Central memory CD4-positive, alpha-beta T cell (primary cell): ENCODE measurements around the gene DGKQ.
A peak's percentile ranks its signal among the peaks of the same experiment; 100 is the strongest.

Experiments
- DNase-seq: peaks from one replicate; pipeline ENCODE4 v3.0.0; 2022

DGKQ gene

DNA sequence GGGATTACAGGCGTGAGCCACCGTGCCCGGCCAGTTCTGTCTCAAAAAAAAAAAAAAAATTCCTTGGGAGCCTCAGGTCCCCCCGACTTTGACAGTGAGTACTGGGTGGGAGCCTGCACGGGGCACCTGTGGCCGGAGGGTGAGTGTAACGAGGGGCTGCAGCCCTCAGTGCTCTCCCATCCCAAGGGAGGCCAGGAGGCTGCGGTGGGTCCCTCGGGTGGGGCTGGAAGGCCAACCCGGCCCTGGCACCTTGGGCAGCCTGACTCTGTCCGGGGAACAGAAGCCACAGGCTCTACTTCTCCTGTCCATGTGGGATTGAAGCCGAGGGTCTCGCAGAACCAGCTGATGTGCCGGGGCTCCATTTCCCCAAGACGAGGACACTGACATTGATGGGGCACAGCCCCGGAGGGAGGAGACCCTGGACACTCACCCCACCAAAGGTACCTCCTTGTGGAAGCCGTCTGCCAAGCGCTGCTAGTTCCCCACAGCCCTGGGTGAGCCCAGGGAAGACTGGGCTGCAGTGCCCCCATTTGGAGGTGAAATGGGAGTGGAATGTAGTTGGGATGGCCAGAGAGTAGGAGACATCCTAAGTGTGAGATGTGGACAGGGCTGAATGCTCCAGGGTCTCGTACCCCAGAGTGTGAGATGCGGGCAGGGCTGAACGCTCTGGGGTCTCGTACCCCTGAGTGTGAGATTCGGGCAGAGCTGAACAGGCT, 22.1 kb upstream of the DGKQ start:
- no peak for DNase-seq

DNA sequence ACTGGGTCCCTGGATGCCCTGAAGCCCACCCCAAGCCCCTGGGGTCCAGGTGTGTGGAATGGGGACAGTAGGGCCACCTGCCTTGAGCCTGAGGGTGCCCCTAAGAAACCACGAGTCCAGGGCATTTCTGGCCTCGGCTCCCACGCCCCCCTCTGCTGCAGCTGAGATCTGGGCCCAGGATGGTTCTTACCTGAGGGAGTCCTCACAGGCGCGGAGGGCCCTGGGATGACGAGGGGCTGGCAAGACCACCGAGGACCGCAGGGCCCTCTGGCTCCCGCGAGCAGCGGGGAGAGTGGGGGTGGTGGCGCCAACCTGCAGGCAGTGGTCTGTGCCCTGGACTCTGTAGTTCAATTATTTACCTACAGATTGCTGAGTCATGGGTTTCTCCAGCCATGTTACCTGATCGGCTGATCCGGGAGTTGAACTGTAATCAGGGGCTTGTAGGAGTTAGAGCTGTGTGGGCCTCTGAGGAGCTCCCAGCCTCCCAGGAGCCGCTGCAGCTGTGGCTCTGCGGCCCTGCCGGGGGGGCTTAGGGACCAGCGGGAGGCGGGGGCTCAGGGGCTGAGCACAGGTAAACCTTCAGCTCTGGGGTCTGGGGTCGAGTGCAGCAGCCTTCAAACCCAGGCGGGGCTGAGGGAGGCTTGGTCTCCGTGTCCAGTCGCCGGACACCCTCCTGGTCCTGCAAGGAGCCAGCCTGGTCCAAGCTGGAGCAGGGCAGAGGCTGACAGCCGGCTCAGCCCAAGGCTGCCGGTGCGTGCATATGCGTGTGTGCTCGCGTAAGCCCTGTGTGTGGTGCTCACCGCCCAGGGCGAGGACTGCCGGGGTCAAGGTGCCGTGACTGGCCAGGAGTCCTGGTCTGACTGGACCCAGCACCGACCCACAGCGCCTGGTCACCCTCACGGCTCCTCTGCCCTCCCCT, 20.0 kb upstream of the DGKQ start, which contains the start of gene SLC26A1:
TSS of gene SLC26A1 (minus strand) at position 294 of the 919 bp plus-strand sequence. CDS start 1,701 bp downstream, outside the sequence.
- DNase-seq: no peak

DNA sequence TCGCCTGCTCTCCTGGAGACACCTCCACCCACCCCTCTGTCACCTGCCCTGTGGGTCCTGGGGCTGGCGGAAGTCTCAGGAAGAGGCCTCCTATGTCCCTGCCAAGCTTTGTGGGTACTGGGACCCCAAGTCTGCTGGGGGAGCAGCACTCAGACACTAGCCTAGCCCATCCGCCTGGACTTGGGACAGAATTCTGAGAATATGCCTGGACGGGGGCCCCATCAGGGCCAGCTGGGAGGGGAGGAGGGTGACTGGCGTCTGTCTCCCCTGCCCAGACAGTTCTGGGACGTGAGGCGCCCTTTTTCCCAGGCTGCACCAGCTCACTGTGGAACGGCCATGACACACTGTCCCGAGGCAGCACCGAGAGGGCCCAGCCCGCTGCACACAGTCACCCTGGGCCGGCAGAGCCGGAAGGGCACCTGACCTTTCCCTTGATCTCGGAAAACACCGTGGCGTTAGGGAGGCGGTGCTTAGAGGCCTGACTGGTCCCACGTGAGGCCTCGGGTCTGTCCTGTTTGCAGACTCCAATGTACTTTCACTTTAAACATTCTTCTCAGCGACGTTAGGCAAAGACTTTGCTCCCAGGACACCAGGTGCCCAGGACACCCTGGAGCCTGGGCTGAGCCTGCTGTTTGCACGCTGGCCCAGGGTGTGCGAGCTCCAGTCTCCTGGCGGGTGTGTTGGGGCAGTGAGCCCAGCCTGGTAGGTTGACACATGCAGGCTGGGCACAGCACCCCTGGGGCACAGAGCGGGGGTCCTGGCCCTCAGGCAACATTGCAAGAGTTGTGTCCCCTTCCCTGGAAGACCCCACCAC, 19.1 kb upstream of the DGKQ start:
- DNase-seq: no peak

DNA sequence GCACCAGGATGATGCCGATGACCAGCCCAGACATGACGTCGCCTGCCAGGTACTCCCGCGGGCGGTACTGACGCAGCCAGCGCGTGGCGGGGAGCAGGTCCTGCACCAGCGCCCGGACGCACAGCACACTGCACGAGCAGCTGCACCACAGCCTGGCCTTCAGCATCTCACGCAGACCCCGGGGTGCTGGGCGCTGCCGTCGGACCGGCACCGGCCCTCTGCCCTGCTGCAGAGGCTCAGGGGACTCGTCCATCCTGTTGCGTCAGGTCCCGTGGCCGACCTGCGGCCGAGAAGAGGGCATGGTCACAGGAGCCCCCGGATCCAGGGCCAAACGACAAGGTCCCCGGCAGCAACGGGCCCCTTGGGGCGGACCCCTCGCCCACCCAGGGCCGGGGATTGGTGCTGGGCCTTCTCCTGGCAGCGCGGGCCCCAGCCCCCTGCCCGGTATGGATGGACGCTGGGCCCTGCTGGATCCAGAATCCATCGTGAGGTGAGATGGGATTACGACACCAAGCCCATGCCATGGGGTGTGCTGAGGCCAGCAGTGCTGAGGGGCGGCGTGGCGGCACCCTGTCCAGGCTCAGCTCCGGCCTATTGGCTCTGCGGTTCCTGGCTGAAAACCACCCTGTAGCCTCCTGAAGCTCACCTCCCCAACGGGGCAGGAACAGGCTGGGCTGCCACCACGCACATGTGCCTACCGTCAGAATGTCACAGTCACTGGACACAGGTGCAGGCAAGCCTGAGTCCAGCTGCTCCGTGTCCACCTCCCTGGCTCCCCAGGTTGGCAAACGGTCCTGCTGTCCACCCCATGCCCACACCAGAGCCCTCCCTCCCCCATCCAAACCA, 18.3 kb upstream of the DGKQ start:
- DNase-seq: no peak

DNA sequence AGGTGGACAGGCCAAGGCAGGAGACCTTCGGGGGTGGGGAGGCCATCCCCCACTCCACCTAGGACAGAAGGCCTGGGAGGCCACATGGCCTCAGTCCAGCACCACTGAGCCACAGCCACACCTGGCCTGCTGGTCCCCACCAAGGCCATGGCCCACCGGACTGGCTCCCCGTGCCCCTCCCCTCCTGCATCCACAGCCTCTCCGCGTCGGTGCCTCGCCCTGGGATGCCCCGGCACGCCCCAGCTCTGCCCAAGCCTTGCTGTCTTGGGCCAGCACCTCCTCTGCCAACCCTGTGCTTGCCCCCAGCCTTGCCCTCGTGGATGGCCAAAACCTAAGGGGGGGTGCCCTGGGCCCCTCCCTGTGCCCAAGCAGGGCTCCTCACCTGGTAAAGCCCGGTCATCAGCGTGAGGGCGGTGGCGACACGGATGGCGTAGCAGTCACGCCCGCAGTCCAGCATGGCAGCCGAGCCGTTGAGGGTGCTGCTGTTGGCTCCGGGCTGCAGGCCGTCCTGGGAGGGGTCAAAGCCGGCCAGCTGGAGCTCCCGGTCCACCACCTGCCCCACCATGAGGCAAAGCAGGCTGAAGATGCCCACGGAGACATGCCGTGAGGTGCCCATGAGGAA, 17.5 kb upstream of the DGKQ start:
- DNase-seq: no peak

DNA sequence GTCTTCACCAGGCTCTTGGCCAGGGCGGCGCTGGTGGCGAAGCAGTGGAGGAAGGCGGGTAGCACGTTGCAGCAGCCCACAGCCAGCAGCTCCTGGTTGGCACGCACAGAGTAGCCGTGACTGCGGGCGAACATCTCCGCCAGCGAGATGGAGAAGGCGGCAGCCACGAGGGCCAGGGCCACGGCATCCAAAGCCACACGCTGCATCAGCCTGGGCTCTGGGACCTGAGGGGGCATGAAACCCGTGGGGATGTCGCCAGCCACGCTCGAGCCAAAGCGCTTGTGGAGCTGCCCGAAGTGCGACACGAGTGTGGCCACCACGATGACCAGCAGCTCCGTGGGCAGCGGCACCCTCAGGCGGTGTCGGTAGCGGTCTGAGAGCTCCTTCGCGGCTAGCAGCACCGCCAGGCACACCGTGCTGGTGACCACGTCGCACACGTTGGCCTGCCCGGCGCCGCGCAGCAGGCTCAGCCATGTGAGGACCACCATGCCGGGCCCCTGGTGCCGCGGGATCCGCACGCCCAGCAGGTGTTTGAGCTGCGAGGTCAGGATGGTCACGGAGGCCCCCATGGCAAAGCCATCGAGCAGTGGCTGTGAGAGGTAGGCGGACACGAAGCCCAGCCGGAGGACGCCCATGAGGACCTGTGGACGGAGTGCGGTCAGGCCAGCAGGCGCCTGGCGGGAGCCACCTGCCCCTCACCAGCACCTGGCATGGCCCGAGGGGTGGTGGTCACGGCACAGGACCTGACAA, 16.5 kb upstream of the DGKQ start:
- DNase-seq: no peak

DNA sequence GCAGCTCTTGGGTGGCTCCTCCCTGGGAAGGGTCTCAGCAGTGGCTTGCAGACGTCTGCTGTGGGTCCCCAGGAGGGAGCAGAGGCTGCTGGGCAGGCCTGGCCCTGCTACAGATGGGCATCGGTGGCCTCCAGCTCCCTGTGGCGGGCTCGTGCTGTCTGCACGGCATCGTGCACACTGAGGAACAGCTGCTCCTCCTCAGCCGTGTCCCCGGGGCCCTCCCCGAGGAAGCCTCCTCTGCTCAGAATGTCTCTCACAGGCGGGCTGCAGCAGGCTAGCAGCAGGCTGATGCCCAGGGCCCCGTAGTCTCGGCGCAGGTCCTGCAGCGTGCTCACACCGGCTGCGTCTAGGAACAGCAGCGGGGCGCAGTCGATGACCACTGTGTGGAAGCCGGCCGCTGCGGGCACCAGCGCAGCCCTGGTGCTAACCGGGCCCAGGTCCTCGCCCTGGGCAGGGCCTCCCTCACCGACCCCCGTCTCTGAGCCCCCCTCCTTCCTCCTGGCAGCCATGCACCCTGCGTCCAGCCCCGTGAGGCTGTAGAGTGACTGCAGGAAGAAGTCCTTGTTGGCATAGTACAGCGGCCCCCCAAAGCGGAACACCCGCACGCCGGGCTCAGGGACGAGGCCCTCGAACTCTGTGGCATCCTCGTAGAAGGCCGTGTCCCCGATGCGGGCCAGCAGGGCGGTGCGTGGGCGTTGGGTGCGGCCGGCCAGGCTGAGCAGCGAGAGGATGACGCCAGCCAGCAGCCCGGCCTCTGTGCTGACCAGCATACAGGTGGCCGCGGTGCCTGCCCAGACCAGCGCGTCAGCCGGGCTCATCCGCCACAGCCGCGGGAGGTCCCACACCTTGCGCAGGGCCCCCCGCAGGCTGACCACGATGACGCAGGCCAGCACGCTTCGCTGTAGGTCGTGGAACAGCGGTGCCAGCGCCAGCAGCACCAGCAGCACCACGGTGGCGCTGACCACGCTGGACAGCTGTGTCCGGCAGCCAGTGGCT, 15.7 kb upstream of the DGKQ start:
- DNase-seq: no peak

DNA sequence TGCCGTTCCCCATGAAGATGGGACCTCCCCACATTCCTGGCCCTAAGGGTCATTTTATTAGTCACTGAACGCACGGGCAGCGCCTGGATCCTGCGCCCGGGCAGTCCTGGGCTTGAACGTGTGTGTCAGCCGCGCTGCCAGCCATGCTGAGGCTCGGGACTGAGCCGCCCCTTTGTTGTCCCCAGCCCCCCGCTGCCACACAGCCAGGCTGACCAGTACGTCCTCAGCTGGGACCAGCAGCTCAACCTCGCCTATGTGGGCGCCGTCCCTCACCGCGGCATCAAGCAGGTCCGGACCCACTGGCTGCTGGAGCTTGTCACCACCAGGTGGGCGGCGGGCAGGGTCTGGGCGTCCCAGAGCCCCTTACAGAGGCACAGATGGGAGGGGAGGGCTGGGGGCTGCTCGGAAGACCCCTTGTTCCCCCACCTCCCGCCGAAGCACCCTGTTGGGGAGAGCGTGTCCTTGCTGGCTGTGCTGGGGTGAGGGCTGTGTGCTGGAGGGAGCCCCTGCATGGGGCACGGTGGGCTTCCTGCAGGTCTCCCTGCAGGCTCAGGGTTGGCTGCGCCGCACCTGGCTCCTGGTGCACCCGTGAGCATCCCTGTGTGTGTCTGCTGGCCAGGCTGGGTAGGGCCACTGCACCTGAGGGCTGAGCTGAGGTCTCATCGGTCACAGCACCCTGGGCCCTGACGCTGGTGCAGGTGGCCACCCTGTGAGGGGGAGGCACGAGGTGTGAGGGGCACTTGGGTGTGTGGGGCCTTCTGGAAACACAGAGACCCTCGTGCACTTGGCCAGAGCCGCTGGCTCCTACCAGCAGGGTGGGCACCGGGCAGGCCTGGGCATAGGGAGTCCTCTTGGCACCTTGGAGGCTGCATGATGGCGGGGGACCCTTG, 14.5 kb upstream of the DGKQ start:
- DNase-seq: no peak

DNA sequence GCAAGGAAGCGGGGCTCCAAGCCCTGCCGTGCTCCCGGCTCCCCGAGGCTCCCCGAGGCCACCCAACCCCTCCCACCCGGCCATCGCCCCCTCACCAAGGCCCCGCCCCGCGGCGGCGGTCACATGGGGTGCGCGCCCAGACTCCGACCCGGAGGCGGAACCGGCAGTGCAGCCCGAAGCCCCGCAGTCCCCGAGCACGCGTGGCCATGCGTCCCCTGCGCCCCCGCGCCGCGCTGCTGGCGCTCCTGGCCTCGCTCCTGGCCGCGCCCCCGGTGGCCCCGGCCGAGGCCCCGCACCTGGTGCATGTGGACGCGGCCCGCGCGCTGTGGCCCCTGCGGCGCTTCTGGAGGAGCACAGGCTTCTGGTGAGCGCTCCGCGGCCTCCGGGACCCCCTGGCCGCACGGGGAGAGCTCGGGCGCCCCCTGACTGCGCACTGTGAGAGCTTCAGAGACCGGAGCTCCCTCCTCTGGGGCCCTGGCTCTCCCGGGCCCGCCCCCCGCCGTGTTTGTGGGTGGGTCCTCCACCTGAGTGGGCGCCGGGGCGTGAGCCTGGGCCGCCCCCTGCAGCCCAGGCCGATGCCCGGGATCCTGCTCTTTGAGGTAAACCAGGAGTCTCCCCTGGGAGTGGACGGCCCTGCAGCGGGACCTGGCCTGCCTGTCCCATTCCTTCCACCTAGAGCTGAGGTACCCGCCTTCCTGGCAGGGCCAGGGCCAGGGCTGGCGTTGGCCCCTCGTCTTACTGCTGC, 13.7 kb upstream of the DGKQ start, which contains the start of gene IDUA:
TSS of gene IDUA (plus strand) at position 166 of the 745 bp plus-strand sequence. CDS start at position 207, 41 bp downstream.
- DNase-seq: peak; percentile 77

DNA sequence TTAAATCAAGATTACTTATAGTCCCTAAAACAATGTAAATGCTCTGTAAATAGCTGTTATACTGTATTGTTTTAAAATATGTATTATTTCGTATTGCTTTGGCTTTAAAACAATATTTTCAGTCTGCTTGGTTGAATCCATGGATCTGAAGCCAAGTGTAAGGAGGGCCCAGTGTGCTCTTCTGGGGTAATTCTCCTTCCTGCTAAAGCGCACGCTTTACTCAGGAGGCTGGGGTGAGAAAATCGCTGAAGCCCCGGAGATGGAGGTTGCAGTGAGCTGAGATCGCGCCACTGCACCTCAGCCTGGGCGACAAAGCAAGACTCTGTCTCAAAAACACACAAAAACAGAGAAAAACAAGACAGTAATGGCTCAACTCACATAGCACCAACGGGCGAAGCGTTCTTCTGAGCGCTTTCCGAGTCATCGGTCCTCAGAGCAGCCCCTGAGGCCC, 13.1 kb upstream of the DGKQ start:
- DNase-seq: no peak

DNA sequence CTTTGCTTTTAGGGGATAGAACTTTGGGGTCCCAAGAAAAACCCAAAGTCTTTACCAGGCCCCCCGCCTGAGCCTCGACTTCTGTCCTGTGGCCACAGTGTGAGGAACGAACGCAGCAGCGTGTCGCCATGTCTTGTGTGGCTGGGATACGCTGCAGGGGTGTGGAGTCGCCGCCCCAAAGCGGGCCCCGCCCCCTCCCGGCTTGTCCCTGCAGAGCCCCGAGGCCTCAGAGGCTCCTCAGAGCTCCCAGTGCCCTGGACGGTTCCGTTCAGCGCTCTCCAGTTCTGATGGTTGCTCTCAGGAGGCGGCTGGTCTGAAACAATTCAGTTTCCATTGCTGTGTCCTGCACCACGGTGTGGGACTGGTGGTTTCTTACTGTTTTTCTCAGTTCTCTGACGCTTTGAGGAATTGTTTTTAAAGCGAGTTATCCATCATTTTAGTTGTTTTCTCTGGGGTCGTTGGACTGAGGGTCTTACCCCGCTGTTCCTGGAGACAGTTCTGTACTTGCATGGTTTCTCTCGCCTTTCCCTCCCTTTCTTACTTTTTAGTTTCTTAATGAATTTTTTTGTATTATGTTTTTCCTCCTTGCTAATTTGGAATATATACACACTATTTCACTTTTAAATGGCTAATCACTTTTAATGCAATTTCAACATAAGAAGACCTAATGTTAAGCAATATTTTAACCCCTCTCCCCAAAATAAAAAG, 11.9 kb upstream of the DGKQ start:
- DNase-seq: peak; percentile 55

DNA sequence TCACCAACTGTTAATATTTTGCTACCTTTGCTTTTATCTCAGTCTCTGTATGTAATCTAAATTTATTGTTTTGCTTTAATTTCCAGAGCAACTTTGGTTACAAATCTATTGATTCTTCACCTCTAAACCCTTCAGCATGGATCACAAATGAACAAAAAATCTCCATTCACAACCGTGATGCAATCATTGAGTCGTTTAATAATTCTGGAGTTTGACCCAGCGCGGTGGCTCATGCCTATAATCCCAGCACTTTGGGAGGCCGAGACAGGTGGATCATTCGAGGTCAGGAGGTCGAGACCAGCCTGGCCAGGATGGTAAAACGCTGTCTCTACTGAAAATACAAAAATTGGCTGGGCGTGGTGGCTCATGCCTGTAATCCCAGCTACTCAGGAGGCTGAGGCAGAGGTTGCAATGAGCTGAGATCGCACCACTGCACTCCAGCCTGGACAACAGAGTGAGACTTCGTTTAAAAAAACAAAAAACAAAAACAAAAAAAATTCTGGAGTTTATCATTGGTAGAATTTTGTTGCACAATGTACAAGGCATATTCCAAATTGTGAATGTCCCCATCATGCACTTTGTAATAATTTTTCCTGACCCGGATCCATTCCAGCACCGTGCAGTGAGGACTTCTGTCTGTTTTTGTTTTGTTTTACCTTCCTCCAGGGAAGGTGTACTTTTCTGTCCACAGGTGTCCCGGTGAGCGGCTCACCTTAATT, 11.1 kb upstream of the DGKQ start:
- no peak for DNase-seq

DNA sequence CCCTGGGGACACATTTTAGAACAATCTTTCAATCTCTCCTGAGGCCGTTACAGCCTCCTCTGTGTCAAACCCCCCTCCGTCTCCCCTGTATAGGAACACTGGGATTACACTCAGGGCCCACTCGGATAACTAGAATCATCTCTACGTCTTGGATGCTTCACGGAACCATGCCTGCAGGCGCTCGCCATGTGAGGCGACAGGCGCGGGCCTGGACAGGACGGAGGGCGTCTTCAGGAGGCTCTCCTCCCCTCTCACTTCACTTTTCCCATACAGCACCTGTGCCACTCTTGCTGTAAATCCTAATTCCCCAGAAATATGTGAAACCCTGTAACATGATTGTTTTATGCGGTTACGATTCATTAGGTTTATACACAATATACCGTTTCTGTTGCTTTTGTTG, 9.4 kb upstream of the DGKQ start:
- DNase-seq: no peak

DNA sequence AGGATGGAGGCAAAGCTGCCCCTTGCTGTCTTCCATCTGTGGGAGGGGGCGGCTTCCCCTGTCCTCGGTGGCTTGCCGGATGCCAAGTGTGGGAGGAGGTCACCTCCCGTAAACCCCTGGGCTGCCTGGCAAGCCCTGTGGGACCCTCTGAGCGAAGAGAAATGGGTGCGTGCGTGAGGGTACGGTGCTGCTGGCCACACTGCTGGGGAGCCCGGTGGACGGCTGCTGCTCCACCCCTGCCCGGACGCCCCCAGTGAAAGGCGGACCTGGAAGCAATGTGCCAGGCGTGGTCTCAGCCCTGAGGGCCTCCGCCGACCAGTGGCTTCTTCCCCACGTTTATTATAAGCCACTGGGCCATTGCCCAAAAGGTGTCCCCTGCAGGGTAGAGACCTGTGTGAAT, 8.9 kb upstream of the DGKQ start:
- no peak for DNase-seq

DNA sequence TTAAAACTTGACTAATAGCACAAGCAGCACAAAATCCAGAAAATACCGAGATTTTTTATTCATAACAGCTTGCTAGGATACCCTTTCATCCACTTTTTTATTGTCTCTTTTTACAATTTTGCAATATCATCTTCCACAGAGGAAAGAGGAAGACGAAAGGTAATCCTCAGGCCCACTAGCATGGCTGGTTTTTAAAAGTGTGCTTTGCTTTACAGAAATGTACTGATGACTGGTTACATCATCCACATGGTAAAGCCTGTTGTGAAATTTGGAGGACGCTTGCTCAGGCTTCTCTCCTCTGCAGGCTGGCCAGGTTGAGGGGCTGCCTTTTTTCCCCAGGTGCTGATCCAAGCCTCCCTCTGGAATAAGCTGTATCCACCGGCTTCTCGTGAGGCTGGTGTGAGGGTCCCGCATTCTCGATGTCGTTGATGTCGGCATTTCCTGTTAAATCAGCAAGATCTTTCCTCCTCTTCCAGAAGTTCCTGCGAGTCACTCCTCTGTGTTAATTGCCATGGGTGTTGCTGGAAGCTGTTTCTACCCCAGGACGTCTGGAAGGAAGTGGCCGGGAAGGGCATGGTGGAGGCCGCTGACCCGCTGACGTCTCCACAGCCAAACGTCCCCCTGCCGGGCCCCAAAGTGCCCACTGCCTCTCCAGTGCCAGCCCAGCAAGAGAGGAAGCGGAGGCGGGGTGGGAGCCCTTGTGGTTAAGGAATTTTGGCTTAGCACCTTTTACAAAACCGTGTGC, 5.8 kb upstream of the DGKQ start:
- no peak for DNase-seq
